Epithelial cell of esophagus (primary cell): ENCODE data around the gene ADAM10.

Experiments
- DNase-seq: peaks from one replicate; pipeline ENCODE4 v3.0.0; 2010; ENCODE audit warnings: low read depth
- H3K4me3 ChIP-seq: 2 replicates; pipeline ENCODE4 v1.5.1; 2011; ENCODE audit warnings: mild to moderate bottlenecking, low read length, control low read depth
- TF ChIP-seq, protein P1 (sequence below): IDR thresholded peaks from 2 replicates; pipeline ENCODE4 v1.5.1; 2011; ENCODE audit warnings: low read depth, mild to moderate bottlenecking, low read length, control low read depth, inconsistent platforms; ENCODE audit not compliant: insufficient read depth; ENCODE audit errors: missing control alignments

The ADAM10 gene

DNA sequence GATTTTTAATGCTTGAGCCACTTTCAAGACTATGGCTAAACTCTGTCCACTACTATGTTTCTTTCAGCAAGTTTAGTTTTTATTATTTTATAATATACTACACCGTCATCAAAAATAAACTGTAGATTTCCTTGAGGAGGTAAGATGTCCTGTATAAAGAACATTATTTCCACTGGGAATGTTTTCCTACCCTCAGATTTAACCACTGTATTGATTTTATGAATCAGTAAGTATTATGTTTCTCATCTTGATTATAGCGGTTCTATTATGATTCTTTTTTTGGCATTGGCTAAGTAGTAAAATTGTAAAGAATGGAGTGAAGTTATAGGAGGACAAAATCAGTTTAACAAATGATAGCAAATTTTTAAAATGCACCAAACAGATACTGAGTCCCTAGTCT is 44.4 kb downstream of the ADAM10 start:
- no peak for DNase-seq
- TF ChIP-seq, protein P1, sequence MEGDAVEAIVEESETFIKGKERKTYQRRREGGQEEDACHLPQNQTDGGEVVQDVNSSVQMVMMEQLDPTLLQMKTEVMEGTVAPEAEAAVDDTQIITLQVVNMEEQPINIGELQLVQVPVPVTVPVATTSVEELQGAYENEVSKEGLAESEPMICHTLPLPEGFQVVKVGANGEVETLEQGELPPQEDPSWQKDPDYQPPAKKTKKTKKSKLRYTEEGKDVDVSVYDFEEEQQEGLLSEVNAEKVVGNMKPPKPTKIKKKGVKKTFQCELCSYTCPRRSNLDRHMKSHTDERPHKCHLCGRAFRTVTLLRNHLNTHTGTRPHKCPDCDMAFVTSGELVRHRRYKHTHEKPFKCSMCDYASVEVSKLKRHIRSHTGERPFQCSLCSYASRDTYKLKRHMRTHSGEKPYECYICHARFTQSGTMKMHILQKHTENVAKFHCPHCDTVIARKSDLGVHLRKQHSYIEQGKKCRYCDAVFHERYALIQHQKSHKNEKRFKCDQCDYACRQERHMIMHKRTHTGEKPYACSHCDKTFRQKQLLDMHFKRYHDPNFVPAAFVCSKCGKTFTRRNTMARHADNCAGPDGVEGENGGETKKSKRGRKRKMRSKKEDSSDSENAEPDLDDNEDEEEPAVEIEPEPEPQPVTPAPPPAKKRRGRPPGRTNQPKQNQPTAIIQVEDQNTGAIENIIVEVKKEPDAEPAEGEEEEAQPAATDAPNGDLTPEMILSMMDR = no peak

DNA sequence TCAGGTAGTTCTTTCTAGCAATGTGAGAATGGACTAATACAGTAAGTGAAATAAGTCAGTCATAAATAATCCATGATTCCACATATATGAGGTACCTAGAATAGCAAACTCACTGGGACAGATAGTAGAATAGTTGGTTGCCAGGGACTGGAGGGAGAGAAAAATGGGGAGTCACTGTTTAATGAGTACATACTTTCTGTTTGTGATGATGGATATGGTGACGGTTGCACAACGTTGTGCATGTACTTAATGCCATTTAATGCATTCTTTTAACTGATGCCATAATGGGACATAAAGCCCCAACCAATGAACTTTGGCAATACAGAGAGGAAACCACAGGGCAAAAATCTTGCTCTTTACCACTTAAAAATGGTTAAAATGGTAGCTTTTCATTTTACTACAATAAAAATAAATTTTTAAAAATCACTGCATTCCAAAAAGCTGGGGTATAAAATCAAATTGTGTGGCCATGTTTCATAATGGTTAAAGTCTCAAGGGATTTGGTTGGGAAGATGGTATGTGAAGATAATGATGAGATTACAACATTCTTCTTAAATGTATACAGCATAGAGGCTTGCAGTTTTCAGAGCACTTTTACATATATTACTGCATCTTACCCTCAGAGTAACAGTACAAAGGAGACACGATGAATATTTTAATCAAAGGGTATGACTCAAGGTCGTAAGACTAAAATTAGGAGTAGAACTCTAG is 45.2 kb downstream of the ADAM10 start:
- no peak overlapping the region for H3K4me3 ChIP-seq
- TF ChIP-seq, protein P1 = no peak
- DNase-seq = no peak

More for the DNA sequence above, 44.4 kb downstream of the ADAM10 start:
- H3K4me3 ChIP-seq = no peak overlapping the region

DNA sequence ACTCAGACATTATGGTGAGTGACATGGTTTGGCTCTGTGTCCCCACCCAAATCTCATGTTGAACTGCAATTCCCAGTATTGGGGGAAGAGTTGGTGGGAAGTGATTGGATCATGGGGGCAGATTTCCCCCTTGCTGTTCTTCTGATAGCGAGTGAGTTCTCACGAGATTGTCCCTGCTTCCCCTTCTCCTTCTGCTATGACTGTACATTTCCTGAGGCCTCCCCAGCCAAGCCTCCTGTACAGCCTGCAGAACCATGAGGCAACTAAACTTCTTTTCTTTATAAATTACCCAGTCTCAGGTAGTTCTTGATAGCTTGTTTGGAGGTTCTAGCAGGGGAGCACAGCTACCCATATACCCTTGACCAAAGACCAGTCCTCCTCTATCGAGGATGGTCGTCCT is 45.9 kb downstream of the ADAM10 start:
- TF ChIP-seq, protein P1 = no peak
- DNase-seq = no peak
- no peak overlapping the region for H3K4me3 ChIP-seq

DNA sequence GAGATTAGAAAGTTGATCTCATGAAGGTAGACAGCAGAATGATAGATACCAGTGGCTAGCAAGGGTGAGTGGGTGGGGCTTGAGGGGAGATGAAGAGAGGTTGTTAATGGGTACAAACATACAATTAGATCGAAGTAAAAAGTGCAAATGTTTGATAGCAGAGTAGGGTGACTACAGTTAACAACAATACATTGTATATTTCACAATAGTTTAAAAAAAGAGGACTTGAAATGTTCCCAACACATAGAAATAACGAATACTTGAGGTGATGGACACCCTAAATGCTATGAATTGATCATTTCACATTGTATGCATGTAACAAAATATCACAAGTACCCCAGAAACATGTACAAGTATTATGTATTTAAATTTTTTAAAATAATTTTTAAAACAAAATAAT is 47.3 kb downstream of the ADAM10 start:
- no peak overlapping the region for H3K4me3 ChIP-seq
- TF ChIP-seq, protein P1 = no peak
- no peak for DNase-seq

DNA sequence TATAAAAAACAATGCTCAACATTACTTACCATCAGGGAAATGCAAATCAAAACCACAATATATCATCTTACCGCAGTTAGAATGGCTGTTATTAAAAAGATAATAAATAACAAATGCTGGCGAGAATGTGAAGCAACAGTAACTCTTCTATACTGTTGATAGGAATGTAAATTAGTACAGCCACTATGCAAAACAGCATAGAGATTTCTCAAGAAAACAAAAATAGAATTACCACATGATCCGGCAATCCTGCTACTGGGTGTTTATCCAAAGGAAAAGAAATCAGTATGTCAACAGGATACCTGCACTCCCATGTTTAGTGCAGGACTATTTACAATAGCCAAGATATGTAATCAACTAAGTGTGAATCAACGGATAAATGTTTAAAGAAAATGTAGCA is 48.1 kb downstream of the ADAM10 start:
- TF ChIP-seq, protein P1 = no peak

DNA sequence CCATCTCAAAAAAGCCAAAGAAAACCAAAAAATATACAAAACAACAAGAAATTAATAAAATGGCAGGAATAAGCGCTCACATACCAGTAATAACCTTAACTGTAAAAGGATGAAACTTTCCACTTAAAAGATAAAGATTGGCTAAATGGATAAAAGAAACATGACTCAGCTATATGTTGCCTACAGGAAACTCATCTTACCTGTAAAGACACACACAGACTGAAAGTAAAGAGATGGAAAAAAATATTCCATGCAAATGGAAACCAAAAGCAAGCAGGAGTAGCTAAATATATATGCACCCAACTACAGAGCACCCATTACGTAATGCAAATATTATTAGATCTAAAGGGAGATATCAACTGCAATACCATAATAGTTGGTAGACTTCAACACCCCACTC is 49.7 kb downstream of the ADAM10 start:
- H3K4me3 ChIP-seq = no peak overlapping the region
- TF ChIP-seq, protein P1 = no peak
- peak; percentile 7 for DNase-seq

More for the DNA sequence above, 48.1 kb downstream of the ADAM10 start:
- DNase-seq = no peak
- H3K4me3 ChIP-seq = no peak overlapping the region
